GM20431 (cell line): ENCODE data around the gene CDK6.

Source experiments
- in situ Hi-C: fragments of 300-500 bp; cut with MseI, MboI; formaldehyde crosslinking; loops from one replicate; pipeline ENCODE4 v1.15.0; 2020; ENCODE audit warnings: low sequenced_read_pairs; ENCODE audit not compliant: unreplicated experiment

CDK6 gene

GRCh38 chr7:92722541-92722940, 113.8 kb downstream of the CDK6 start:
- in situ Hi-C loops = no loop called here

DNA sequence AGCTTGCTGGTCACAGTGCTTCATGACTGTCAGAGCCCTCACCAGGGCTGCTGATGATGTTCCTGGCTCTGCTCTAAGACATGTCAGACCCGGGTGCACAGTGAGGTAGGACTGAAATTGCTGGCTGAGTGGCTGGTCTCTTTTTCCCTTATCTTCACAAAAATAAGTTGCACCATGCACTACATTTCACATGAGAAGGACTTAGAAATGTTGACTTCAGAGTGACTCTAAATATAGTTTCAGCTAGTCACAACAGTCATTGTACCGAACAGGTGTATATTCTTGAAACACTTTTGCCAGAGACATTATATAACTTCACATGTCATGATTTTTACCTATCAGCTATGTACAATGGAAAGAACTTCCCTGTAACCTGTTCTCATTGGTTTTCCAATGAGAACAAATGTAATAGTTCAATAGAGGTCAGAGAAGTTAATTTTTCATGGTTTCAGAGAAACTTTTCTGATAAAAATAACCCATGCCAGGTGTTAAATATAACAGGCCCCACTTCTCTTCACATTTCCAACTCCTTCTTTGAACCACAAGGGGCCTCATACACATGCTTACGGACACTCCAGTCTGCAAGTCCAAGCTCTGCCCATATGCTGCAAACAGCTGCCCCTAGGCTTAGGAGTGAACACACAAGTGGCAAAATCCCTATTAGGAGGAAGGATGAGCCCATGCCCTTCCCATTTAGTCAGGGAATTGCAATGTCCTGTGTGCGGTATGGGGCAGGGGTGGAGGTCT, 115.6 kb downstream of the CDK6 start:
- in situ Hi-C loops = no loop called here

DNA sequence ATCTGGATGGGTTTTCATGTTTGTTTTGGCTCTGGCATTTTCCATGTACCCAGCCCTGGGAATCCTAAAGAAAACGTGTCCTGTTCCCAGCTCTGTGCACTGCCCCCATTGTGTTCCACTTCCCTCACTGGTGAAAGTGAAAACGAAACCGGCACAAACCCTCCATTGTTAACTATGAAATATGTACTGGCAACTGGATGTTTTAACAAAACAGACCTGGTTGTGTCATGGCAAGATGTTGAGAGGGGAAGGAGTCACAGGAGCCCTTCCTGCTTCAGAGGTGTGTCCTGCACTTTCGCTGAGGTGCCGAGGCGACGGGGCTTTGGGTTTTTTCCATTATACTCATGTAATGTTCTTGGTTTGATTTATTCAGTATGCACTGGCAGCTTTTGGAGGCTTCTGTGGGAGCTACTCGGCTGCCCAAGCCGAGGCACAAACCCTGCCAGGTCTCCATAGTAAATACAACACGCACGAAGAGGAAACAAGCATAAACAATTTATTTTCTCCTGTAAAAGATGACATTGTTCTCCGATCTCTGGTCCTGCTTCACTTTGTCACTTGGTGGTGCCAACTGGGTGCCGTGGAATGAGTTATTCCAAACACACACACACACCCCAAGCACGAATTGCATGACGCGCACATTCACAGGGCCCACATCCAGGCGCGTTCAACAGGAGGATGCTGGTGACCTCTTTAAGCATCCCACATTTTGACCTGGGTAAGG, 118.2 kb downstream of the CDK6 start:
- in situ Hi-C loops = no loop called here

DNA sequence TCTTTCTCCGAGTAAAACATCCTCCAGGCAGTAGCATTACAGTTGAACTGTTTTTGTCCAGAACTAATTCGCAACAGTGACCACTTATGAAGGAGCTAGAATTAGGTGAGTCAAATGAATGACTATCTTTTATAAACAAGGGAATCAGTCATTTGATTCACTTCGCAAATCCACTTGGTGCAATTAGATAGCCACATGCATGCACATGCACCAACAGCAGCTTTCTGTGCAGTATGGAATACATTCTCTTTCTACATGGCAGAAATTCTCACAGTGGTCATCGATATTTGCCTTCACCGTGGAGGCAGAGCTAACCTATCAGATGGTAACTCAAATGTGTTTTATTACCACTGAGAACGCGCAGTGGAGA, 118.8 kb downstream of the CDK6 start:
- in situ Hi-C loops = no loop called here

DNA sequence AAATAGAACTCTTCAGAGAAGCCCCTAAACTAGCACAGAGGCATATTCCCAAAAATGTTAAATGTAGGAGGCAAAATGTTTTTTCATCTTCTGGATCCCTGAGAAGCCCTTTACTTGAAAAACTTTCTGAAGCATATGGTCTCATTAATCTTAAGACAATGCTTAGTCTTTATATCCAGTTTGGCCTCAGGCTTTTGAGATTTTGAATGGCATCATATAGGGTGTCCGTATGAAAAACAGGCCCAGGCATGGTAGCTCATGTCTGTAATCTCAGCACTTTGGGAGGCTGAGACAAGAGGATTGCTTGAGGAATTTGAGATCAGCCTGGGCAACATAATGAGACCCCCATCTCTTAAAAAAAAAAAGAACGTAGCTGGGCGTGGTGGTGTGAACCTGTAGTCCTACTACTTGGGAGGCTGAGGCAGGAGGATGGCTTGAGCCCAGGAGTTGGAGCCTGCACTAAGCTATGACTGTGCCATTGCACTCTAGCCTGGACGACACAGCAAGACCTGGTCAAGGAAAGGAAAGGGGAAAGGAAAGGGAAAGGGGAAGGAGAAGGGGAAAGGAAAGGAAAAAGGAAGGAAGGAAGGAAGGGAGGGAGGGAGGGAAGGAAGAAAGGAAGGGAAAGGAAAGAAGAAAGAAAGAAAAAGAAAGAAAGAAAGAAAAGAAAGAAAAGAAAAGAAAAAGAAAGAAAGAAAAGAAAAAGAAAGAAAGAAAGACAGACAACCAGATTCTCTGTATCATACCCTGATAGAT, 119.4 kb downstream of the CDK6 start:
- in situ Hi-C loops = no loop called here

DNA sequence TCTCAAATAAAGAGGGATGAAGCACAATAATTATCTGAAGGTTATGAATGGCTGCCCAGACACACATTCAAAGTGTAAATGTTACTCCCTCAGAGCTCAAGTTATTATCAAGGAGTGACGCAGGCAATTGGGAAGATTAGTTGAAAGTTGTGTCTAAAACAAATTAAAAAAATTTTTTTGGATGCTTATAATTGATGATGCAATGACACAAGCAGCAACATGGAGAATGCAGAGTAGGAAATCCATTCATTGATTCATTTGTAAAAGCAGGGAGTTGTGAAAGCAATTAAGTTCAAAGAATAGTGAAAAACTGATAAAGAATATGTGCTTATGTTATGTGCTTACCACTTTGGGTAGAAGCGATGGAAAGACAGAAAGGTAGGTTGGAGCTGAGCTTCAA, 120.4 kb downstream of the CDK6 start:
- in situ Hi-C loops = no loop called here

DNA sequence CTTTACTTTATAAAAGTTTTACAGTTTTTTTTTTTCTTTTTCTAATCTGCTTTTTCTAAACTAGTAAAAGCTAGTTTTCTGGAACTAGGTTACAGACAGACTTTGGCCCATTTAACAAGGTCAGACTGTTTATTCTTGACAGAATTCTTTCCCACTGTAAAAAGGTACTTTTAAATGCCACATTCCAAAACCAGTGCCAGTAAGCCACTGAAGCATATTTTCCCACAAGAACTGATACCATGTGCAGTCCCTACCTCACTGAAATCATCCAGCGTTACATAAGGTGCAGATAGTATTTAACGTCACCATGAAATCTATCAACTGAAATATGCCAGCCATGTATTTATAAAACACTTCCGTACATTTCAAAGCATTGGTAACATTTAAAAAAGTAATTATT, 121.6 kb downstream of the CDK6 start:
- in situ Hi-C loops = no loop called here

- in situ Hi-C loops = no loop called here
Measured at GRCh38 chr7:92714280-92714679, 122.1 kb downstream of the CDK6 start.

DNA sequence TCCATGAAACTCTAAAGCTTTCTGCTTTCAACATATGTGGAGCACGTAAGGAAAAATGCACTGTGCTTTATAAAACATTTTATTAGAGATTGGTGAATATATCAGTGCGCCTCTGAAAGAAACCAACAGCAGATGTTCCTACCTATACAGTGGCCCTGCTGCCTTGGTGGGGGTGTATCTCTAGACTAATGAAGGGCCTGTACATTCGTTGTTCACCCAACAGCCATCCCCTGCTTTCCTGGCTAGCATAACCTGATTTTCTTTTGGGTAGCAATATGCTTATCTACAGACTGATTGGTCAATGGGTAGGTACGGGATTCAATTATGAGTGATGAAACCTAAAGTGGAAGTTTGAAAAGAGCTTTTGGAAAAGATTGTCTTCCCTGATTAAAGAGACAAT, 126.5 kb downstream of the CDK6 start:
- in situ Hi-C loops = no loop called here

DNA sequence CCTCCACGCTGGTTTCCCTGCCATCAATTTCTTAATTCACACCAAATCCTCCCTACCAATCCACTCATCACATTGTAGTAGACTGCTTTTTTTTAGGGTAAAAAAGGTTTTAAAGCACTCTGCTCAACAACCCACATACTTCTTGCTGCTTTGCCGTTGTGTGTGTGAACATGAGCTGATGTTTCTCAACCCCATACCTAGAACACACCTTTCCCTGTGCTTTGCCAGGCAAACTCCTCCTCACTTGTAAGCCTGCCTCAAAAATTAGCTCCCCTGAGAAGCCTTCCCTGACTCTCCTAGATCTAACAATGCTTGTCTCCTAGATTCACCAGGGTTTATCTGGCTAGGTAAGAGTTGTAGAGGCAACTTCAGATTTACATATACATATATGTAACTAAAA, 127.2 kb downstream of the CDK6 start:
- in situ Hi-C loops = no loop called here

DNA sequence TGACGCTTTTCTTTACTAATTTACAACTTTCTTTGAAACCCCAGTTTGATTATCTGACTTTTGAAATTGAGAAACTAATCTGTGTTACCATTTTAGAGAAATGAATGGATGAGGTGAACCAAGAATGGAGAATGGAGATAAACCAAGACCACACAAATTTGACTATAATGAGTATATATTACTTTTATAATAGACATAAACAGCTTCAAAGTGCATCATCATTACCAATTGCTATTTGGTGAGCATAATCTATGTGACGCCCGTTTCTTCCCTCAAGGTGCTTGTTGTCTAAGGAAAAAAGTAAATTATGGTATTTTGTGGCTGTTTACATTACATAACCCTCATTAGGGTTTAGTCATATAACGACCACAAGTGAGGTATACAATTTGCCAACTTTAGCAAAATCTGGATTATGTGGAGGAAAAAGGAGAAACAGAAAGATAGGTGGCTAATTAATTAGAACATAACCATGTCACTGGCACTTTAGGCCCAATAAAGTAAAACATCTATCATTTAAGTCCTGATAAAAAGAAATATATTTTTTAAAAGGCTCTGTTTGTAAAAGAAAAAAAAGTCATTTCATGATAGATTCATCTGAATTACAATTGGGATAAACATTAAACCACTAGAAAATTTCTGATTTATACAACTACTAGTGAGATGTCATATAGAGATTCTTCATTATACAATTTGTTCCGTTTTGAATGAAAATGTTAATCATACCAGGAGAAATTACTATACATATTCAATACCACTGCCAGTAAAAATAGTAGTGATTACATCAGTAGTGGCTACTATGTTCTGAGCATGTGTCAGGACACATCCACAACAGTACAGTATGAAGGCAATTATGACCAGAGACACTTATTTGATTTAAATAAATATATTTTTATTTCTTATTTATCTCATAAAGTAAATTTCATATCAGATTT, 128.0 kb downstream of the CDK6 start:
- in situ Hi-C loops = no loop called here

DNA sequence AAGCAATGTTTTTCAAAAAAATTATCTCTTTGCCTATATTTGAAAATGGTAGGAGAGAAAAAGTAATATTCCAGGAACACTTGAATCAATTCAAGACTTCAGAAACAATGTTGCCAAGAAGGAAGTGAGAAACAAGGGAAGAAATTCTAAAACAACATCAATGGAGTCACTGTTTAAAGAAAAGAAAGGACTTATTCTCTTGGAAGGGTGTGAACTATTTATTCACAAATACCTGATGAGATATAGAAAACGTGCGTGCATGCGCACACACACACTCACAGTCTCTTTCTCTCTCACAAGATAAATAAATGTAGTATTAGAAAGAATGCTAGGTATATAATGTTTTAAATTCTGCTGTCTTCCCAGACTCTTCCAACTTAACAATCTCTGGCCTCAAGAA, 128.9 kb downstream of the CDK6 start:
- in situ Hi-C loops = no loop called here

DNA sequence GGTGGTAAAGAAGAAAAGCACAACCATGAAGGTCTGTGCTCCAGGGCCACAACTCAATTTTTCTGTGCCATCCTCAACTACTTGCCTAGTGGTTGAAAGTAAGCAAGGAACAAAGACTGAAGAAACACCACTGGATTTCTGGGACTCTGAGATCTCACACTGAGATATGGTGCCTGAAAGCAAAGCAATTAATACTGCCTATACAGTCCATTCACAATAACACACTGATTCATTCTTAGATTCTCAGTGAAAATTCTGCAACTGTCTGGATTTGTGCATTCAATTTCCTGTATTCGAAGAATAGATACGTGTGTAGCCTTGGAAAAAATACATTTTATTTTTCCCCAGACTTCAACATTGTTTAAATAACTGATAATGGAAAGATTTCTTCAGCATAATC, 129.8 kb downstream of the CDK6 start:
- in situ Hi-C loops = no loop called here

GRCh38 chr7:92705831-92706230, 130.5 kb downstream of the CDK6 start:
- in situ Hi-C loops = no loop called here

- in situ Hi-C loops = no loop called here
Measured at GRCh38 chr7:92704858-92705257, 131.5 kb downstream of the CDK6 start.

DNA sequence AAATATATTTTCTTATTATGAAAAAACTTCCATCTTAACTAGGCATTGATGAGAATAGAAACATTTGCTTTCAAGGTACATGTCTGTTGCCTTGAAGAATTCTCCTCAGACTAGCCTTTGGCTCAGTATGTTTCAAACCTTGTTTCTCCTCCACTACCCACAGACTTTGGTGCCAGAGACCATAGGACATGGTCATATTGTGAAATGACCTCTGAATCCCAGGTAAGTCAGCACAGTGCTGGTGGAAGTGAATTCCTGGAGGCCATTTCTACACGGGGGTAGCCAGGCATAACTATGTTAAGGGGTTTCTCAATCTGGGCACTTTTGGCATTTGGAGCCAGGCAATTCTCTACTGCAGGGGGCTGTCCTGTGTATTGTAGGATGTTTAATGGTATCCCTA, 133.8 kb downstream of the CDK6 start:
- in situ Hi-C loops = no loop called here

DNA sequence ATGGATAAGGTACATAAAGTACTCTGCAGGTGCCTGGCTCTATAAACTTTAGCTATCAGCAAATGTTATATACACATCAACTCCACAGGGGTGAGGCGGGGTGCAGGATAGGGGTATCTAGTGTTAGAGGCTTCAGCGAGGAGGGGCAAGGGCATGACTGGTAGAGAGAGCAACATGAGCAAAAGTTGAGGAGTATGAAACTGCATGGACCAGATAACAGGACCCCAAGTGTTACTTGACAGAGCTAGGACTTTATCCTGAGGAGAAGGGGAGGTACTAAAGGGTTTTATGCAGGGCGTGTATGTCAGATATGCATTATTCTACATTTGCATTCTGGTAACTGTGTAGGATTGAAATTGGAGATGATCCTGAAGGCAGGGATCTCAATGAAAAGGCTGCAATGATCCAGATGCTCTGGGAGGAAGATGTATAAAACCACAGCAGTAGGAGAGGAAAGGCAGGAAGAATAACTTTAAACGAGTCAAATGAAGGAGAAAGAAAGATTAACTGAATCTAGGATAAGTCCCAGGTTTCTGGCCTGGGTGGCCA, 136.3 kb downstream of the CDK6 start:
- in situ Hi-C loops = no loop called here

DNA sequence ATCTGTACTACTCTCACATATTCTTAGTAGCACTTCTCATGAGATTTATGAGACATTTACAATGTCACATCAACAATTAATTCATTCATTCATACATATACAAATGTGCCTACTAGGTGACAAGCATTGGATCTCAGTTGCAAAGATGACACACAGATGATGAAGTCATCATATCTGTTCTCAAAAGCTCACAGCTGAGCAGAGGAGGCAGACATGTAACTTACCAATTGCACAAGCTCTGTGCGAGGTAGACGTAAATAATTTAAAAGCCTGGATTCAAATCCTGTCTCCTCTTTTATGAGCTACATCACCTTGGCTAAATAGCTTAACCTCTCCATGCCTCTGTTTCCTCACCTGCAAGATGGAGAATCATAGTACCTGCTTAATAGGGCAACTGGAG, 136.8 kb downstream of the CDK6 start:
- in situ Hi-C loops = no loop called here

DNA sequence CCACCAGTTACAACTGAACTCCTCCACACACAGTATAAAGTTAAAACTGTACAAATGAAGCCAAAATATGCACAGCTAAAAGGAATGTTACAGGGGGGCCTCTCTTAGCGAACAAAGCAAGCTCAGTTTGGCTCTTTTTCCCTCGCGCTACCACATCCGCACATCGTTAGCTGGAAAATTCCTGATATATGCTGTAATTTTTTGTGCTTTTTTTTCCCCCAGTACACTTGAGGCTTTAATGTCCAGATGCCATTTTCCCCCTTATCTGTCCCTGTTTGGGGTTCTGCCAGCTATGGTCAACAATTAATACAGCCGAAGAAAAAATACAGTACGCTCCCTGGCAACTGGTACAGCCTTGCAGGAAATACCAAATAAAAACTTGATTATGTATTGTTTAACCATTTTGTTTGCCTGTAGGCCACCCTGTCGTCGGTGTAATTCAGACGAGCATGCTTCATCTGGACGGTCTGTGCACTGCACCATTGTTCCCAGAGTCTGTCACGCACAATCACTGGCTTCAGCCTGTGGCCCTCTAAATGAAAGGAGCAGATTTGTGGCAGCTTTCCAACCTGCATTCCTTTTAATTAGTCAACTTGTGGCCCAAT, 138.0 kb downstream of the CDK6 start:
- in situ Hi-C loops = no loop called here
